AG08395 (cell line): ENCODE results near the gene GRHL3.

Source experiments
- DNase-seq: peaks from one replicate; pipeline ENCODE4 v3.0.0; 2012; ENCODE audit warnings: mixed read lengths, low spot score

Gene GRHL3

GRCh38 chr1:24343412-24344089, 24.4 kb downstream of the GRHL3 start:
- DNase-seq: no peak

- no peak for DNase-seq
Measured at GRCh38 chr1:24344090-24344742, 25.1 kb downstream of the GRHL3 start.

GRCh38 chr1:24345334-24345733, 26.2 kb downstream of the GRHL3 start:
- no peak for DNase-seq

- DNase-seq: no peak
Measured at GRCh38 chr1:24347159-24347934, 28.2 kb downstream of the GRHL3 start.

- no peak for DNase-seq
Measured at GRCh38 chr1:24348196-24348595, 29.0 kb downstream of the GRHL3 start.

- no peak for DNase-seq
Measured at GRCh38 chr1:24349891-24350290, 30.7 kb downstream of the GRHL3 start.

- no peak for DNase-seq
Measured at GRCh38 chr1:24351247-24351646, 32.1 kb downstream of the GRHL3 start.

- peak; percentile 29 for DNase-seq
Measured at GRCh38 chr1:24351918-24352627, 32.9 kb downstream of the GRHL3 start.

GRCh38 chr1:24353292-24353891, 34.2 kb downstream of the GRHL3 start:
- DNase-seq: no peak

GRCh38 chr1:24355466-24355865, 36.3 kb downstream of the GRHL3 start:
- DNase-seq: no peak

GRCh38 chr1:24357038-24357437, 37.9 kb downstream of the GRHL3 start:
- DNase-seq: no peak

- DNase-seq: no peak
Measured at GRCh38 chr1:24360681-24361080, 41.5 kb downstream of the GRHL3 start.

GRCh38 chr1:24361811-24362210, 42.7 kb downstream of the GRHL3 start:
- no peak for DNase-seq

- no peak for DNase-seq
Measured at GRCh38 chr1:24362396-24362795, 43.2 kb downstream of the GRHL3 start.

GRCh38 chr1:24362982-24363614, 43.9 kb downstream of the GRHL3 start:
- DNase-seq: peak; percentile 96

GRCh38 chr1:24363994-24364393, 44.8 kb downstream of the GRHL3 start:
- DNase-seq: no peak

- no peak for DNase-seq
Measured at GRCh38 chr1:24364605-24364974, 45.4 kb downstream of the GRHL3 start.

GRCh38 chr1:24364975-24365678, 46.0 kb downstream of the GRHL3 start:
- DNase-seq: peak; percentile 92

GRCh38 chr1:24366707-24367106, 47.5 kb downstream of the GRHL3 start:
- no peak for DNase-seq

- DNase-seq: no peak
Measured at GRCh38 chr1:24369199-24369598, 50.0 kb downstream of the GRHL3 start.

GRCh38 chr1:24369801-24370200, 50.6 kb downstream of the GRHL3 start:
- no peak for DNase-seq
